Muscle of leg (tissue), 11 donors: ENCODE measurements around the gene ADARB2. TPM values are rescaled to one million over a fixed set of nuclear protein-coding genes. Genes with fewer than 3 reads are reported as not detected.

Experiments used
- DNase-seq: peaks from one replicate; pipeline ENCODE4 v3.0.0; 2013
- H3K27ac ChIP-seq: one replicate; pipeline ENCODE4 v1.5.1; 2013; ENCODE audit warnings: mild to moderate bottlenecking, low read length, control low read depth
- H3K27me3 ChIP-seq: one replicate; pipeline ENCODE4 v1.6.1; 2013; ENCODE audit warnings: low read length; ENCODE audit not compliant: control insufficient read depth, insufficient read depth
- H3K36me3 ChIP-seq: one replicate; pipeline ENCODE4 v1.6.1; 2013; ENCODE audit warnings: low read length; ENCODE audit not compliant: control insufficient read depth, insufficient read depth
- H3K4me1 ChIP-seq: one replicate; pipeline ENCODE4 v1.6.1; 2013; ENCODE audit warnings: low read length; ENCODE audit not compliant: control insufficient read depth, insufficient read depth
- H3K4me3 ChIP-seq: one replicate; pipeline ENCODE4 v1.5.1; 2013; ENCODE audit warnings: low read length, control low read depth
- H3K9me3 ChIP-seq: replicated peaks from 2 replicates; pipeline ENCODE4 v1.6.1; 2013; ENCODE audit warnings: low read depth, low read length; ENCODE audit not compliant: control insufficient read depth
- WGBS: methylation state at CpG from one replicate; pipeline ENCODE4 v1.1.5; 2013; ENCODE audit warnings: missing lambda C conversion rate; ENCODE audit not compliant: insufficient coverage; 5-methylcytosine and 5-hydroxymethylcytosine counted together
- polyA plus RNA-seq, 8 donors: library from polyadenylated mRNA; unstranded; fragments of 120-200 nt; gene quantifications; one replicate each; pipeline versions ENCODE4 v1.2.1 to v1.2.3, GENCODE V29; 2013; ENCODE audit warnings: inconsistent platforms in 1 of 8, low replicate concordance in 1 of 8; ENCODE audit not compliant: insufficient read length in 8 of 8, insufficient read depth in 1 of 8
- total RNA-seq: library from RNA; stranded (reverse); fragments of 120-200 nt; gene quantifications from one replicate; pipeline ENCODE4 v1.2.4, GENCODE V29; 2013

The ADARB2 gene
- total and polyA plus RNA-seq, 9 donors: 0.13 to 0.38 (median 0.23) TPM

DNA sequence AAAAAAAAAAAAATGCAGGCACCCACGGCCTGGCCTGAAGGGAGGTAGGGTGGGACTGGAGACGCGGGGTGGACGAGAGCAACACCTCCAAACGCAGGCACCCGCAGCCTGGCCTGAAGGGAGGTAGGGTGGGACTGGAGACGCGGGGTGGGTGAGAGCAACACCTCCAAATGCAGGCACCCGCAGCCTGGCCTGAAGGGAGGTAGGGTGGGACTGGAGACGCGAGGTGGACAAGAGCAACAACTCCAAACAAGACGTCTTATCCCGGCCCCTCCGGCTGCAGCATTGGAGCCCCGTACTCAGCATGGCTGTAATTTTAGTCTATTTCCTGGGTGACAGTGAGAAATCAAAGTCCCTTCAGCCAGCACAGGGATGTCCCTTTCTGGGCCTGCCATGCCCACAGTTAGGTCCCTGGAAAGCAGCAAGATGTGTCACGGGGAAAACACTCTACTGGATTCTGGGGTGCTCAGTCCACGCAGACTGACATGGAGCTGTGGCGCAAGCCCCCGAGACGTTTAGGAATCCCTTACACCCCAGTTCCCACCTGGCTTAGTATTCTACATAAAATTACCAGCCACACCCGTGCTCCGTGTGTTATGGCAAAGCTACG, 561.3 kb downstream of the ADARB2 start:
- DNase-seq: no peak
- H3K27ac ChIP-seq: no peak overlapping the region
- H3K9me3 ChIP-seq: no peaks in the 10 kb centered on the region
- no peaks in the 10 kb centered on the region for H3K27me3 ChIP-seq
- no peak overlapping the region for H3K4me3 ChIP-seq
- no peaks in the 10 kb centered on the region for H3K4me1 ChIP-seq
- H3K36me3 ChIP-seq: no peaks in the 10 kb centered on the region
- WGBS: 81% methylated on average over 15 of the region's 23 CpGs

DNA sequence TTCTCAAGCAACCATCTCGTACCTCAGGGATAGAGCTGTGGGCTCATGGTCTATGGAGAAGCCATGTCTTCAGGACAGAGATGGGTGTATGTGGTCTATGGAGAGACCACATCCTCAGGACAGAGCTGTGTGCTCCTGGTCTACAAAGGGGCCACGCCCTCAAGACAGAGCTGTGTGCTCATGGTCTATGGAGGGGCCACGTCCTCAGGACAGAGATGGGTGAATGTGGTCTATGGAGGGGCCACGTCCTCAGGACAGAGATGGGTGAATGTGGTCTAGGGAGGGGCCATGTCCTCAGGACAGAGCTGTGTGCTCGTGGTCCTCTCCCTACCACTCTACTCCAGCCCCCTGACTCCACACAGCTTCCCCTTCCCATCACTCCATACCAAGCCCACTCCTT, 563.3 kb downstream of the ADARB2 start:
- H3K27me3 ChIP-seq: no peaks in the 10 kb centered on the region
- WGBS: 86% methylated on average over 2 of the region's 5 CpGs
- H3K9me3 ChIP-seq: no peaks in the 10 kb centered on the region

DNA sequence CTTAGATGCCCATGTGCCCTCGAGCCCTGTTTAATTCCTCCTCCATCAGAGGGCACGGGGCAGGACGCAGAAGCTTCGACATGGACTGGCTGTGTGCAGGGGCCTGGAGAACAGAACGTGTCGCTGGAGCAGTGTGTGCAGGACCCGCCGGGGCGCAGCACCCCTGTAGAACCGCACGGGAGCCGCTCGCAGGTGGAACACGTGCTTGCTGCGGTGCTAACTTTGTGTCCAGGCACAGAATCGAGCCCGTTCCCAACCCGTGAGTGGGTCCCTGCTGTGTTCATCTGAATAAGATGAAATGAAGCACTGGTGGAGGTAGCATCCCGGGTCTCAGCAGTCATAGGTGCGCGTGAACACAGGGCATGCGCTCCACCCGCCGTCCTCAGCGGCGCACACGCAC, 564.2 kb downstream of the ADARB2 start:
- DNase-seq: no peak
- H3K9me3 ChIP-seq: no peaks in the 10 kb centered on the region
- no peak overlapping the region for H3K4me3 ChIP-seq
- H3K27me3 ChIP-seq: no peaks in the 10 kb centered on the region
- H3K36me3 ChIP-seq: no peaks in the 10 kb centered on the region
- no peak overlapping the region for H3K27ac ChIP-seq
- 85% methylated on average over 24 of the region's 27 CpGs for WGBS
- no peaks in the 10 kb centered on the region for H3K4me1 ChIP-seq

More for the DNA sequence above, 563.3 kb downstream of the ADARB2 start:
- H3K27ac ChIP-seq: no peak overlapping the region
- no peaks in the 10 kb centered on the region for H3K36me3 ChIP-seq
- no peak for DNase-seq
- no peaks in the 10 kb centered on the region for H3K4me1 ChIP-seq
- no peak overlapping the region for H3K4me3 ChIP-seq

DNA sequence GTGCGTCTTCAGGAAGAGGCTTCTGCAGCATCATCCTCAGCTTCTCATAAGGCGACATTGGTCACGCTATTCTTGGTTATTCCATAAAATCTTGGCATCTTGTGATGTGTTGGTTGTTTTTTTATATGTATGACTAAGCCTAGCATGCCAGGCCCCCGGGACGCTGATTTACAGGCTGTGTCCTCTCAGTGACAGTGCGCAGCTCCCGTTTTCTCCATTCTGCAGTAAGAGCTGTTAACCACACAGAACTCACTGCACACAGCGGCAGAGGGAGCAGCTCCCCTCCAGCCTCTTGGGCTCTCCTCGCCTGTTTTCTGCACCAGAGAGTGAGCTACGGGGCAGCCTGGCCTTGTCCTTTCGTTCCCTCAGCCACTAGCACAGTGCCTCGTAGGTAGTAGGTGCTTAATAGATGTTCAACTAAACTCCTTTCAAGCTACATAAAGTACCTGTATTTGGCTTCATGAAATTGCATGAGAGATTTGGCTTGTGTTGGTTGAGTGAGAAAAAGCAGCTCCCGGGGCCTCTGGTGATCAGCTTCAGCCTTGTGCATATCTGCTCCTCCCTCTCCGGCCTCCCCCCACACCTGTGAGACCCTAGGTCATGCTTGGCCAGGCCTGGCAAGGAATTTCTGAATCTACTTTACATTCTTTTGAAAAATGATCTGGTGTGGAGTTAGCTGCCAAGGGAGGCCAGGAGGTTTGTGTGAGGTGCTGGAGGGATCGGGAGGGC, 564.9 kb downstream of the ADARB2 start:
- H3K9me3 ChIP-seq: no peaks in the 10 kb centered on the region
- no peaks in the 10 kb centered on the region for H3K36me3 ChIP-seq
- WGBS: 55% methylated on average over 5 of the region's 15 CpGs
- H3K27ac ChIP-seq: no peak overlapping the region
- no peak overlapping the region for H3K4me3 ChIP-seq
- no peak for DNase-seq
- H3K4me1 ChIP-seq: no peaks in the 10 kb centered on the region
- no peaks in the 10 kb centered on the region for H3K27me3 ChIP-seq

DNA sequence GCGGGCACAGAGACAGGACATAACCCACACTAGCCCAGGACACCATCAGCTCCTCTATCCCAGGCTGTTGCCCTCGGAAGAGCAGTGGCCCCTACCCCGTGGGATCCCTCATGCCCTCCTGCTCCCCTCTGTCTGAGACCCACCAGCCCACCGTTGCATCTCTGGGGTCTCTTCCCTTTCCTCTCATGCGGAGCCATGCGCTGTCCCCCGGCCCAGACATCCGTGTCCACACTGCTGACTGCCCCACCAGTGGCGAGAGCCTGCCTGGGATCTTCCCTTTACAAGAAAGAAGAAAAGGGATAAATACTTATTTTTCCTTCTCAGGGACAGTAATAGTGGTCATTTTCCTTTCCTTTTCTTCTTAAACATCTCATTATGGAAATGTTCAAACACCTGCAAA, 565.7 kb downstream of the ADARB2 start:
- DNase-seq: no peak
- no peaks in the 10 kb centered on the region for H3K4me1 ChIP-seq
- H3K9me3 ChIP-seq: no peaks in the 10 kb centered on the region
- no peaks in the 10 kb centered on the region for H3K36me3 ChIP-seq
- H3K27ac ChIP-seq: no peak overlapping the region
- no peaks in the 10 kb centered on the region for H3K27me3 ChIP-seq
- 67% methylated on average over 3 of the region's 9 CpGs for WGBS
- no peak overlapping the region for H3K4me3 ChIP-seq

DNA sequence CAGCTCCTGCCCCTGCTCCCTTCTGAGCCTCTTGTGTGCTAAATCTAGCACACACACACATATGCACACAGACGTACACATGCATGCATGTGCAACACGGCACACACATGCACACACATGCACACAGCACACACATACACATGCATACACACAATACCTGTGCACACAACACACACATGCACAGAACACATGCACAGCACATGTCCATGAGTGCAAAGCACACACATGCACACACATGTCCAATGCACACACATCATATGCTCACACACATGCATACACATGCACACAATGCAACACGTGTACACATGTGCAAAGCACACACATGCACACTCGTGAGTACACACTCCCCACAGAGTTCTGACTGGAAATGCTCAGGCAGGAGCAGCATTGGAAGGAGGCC, 566.1 kb downstream of the ADARB2 start:
- no peaks in the 10 kb centered on the region for H3K27me3 ChIP-seq

DNA sequence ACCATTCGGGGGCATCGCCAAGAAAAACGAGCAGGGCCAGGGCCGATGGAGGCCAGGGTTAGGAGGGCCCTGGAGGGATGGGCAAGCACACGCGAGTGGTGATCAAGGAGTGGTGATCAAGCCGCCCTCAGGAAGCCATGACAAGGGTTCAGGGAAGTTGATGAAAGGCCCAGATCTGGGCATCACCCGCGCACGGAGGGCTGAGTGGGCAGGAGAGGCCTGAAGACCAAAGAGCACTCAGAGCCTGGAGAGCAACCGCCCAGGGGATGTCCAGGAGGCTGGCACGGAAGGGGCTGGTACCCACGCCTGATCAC, 566.5 kb downstream of the ADARB2 start:
- Histone ChIP-seq H3K4me3 (no peak overlapping the region), H3K36me3 (no peaks in the 10 kb centered on the region), H3K4me1 (no peaks in the 10 kb centered on the region), H3K27me3 (no peaks in the 10 kb centered on the region), H3K9me3 (no peaks in the 10 kb centered on the region), H3K27ac (no peak overlapping the region)
- 86% methylated on average over 13 of the region's 13 CpGs for WGBS
- DNase-seq: no peak

More for the DNA sequence above, 566.1 kb downstream of the ADARB2 start:
- no peaks in the 10 kb centered on the region for H3K9me3 ChIP-seq
- no peak overlapping the region for H3K4me3 ChIP-seq
- no peak for DNase-seq
- no peaks in the 10 kb centered on the region for H3K4me1 ChIP-seq
- H3K27ac ChIP-seq: no peak overlapping the region
- H3K36me3 ChIP-seq: no peaks in the 10 kb centered on the region
- 84% methylated on average over 4 of the region's 4 CpGs for WGBS

DNA sequence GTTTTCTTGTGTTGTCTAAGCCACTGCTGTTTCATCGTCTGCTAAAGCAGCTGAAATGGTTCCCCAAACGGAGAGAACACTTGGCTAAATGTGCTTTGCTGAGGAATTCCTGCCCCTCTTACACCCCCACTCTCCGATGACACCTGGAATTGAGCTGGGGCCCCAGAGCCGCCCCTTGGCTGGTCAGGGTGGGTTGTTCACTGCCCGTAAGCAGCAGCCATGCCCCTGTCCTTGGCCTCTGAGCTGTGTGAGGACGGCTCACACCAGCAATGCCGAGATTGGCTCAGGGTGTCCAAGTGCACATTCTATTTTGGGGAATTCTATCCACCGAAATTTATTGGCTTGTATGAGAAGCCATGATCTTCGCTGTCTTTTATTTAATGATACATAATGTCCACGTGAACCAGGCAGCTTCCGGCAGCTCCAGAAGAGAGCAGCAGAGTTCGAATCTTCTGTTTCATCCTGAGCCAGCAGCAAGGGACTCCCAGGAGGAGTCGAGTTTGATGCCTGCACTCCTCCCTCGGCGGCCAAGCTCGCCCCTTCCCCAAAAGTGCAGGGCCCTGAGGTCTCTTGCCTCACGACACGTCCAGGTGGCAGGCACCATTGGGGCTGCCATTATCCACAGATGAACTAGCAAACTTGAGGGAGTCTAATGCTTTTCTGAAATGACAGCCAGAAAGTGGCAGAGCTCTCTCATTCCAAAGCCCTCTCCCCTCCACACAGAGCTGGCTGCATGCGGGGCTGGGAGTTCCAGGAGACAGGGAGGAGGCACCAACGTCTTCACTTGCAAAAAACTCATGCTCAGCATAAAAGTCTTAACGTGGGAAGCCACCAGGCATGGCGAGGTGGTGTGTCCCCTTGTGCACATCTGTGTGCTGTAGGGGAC, 567.1 kb downstream of the ADARB2 start:
- Histone ChIP-seq H3K4me3 (no peak overlapping the region), H3K27me3 (no peaks in the 10 kb centered on the region), H3K4me1 (no peaks in the 10 kb centered on the region), H3K36me3 (no peaks in the 10 kb centered on the region), H3K27ac (no peak overlapping the region), H3K9me3 (no peaks in the 10 kb centered on the region)
- DNase-seq: no peak
- 41% methylated on average over 18 of the region's 22 CpGs for WGBS

DNA sequence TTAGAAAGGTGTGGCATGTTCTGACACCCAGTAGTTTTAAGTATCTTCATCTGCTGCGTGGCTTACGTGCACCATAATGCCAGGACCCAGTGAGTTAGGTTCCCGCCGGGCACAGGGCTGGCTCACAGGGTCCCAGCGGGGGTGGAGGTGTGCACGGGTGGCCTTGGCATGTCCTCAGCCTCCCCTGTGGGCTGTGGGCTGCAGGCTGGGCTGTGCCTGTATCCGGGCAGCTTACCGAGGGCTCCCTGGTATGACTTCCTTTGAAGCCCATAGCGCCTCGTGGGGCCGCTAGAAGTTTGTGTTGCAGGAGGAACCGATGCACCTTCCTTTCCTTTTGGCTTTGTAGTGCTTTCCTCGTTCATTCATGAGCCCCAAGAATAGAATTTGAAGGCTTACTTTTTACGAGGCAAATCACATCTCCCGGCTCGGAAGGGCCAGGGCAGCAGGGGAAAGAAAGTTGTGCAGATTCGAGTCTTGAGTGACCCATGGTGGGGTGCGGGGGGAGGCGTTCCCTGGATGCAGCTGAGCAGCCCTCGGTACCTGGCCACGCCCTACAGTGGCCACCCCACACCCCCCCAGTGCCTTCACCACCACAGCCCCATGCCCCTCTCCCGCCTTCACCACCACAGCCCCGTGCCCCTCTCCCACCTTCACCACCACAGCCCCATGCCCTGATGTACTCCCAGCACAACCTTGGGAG, 568.0 kb downstream of the ADARB2 start:
- Histone ChIP-seq H3K27me3 (no peaks in the 10 kb centered on the region), H3K27ac (no peak overlapping the region), H3K9me3 (no peaks in the 10 kb centered on the region), H3K4me1 (no peaks in the 10 kb centered on the region), H3K36me3 (no peaks in the 10 kb centered on the region), H3K4me3 (no peak overlapping the region)
- 74% methylated on average over 19 of the region's 23 CpGs for WGBS
- no peak for DNase-seq

DNA sequence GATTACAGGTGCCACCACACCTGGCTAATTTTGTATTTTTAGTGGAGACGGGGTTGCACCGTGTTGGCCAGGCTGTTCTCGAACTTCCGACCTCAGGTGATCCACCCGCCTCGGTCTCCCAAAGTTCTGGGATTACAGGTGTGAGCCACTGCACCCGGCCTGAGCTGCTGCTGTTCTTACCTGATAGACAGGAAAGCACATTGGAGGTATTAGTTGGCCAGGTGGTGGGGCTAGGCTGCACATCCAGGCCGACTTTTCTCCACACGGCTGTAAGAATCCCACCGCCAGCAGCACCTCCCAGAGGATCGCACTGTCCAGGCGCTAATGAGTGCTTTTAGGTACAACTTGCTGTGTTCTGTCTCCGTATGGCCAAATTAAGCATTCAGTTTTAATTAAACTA, 568.6 kb downstream of the ADARB2 start:
- 88% methylated on average over 10 of the region's 13 CpGs for WGBS
- DNase-seq: no peak
- Histone ChIP-seq H3K27me3 (no peaks in the 10 kb centered on the region), H3K4me1 (no peaks in the 10 kb centered on the region), H3K4me3 (no peak overlapping the region), H3K36me3 (no peaks in the 10 kb centered on the region), H3K27ac (no peak overlapping the region), H3K9me3 (no peaks in the 10 kb centered on the region)
